ENCODE measurements around the gene RPS27A. TPM values are rescaled to one million over a fixed set of nuclear protein-coding genes. Genes with fewer than 3 reads are reported as not detected.
A peak's percentile ranks its signal among the peaks of the same experiment; 100 is the strongest.
"Not testable (repeated sequence)": the region's sequence is repeated elsewhere in the genome, so short reads cannot be mapped to it uniquely, and the experiment has no call there.

The RPS27A gene
- total RNA-seq, 4 donors from 2014 or later: 1,333 to 2,174 (median 1,743) TPM

DNA sequence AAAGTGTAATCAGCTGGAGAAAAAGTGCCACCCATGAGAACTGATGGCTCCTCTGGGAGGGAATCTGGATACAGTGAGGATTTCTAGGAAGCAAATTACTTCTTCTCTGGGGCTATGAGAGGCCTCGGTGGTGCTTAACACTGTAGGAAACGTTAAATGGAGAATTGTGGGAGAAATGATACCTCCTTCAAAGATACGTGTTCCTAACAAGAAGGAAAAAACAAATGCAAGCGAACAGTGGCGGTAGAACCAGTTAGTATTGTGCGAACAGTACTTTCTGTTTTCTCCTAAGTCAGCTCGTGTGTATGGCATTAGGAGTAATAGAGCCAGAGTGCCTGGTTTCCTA lies 37.1 kb downstream of the RPS27A start:
- DNase-seq (ENCODE audit: low spot score): no peak

DNA sequence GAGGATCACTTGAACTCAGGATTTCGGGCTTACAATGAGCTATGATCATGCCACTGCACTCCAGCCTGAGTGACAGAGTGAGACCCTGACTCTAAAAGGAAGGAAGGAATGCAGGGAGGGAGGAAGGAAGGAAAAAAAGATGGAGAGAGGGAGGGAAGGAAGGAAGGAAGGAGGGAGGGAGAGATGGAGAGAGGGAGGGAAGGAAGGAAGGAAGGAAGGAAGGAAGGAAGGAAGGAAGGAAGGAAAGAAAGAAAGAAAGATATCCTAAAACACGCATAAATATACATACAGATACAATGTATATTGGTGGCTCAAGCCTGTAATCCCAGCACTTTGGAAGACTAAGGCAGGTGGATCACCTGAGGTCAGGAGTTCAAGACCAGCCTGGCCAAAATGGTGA lies 41.9 kb downstream of the RPS27A start:
- not testable (repeated sequence) for ATAC-seq (ENCODE audit: low FRiP score)

More for the DNA sequence above, 37.1 kb downstream of the RPS27A start:
- no peak for ATAC-seq (ENCODE audit: low FRiP score)
- TF ChIP-seq, protein P1, sequence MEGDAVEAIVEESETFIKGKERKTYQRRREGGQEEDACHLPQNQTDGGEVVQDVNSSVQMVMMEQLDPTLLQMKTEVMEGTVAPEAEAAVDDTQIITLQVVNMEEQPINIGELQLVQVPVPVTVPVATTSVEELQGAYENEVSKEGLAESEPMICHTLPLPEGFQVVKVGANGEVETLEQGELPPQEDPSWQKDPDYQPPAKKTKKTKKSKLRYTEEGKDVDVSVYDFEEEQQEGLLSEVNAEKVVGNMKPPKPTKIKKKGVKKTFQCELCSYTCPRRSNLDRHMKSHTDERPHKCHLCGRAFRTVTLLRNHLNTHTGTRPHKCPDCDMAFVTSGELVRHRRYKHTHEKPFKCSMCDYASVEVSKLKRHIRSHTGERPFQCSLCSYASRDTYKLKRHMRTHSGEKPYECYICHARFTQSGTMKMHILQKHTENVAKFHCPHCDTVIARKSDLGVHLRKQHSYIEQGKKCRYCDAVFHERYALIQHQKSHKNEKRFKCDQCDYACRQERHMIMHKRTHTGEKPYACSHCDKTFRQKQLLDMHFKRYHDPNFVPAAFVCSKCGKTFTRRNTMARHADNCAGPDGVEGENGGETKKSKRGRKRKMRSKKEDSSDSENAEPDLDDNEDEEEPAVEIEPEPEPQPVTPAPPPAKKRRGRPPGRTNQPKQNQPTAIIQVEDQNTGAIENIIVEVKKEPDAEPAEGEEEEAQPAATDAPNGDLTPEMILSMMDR (IDR thresholded peaks at IDR 0.05): no peak

DNA sequence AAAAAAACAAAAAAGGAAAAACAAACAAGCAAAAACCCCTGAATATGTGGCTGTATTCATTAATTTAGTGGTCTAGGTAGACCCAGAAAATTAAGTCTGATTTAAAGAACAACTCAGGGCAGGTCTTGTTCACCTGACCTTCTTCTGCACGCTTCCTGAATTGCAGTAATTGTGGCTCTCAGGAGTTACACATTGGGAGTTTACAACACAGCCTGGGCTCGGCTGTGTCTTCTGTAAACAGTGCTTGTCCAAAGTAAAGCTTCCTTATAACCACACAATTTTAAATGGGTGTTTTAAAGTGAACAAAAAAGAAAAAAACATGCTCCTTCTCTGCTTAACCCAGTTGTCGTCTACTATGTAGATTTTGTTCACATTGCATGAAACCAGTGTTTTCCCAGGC lies 44.8 kb downstream of the RPS27A start:
- DNase-seq (ENCODE audit: low spot score): no peak
- TF ChIP-seq, protein P1 (IDR thresholded peaks at IDR 0.05): no peak

More for the DNA sequence above, 41.9 kb downstream of the RPS27A start:
- not testable (repeated sequence) for DNase-seq (ENCODE audit: low spot score)

DNA sequence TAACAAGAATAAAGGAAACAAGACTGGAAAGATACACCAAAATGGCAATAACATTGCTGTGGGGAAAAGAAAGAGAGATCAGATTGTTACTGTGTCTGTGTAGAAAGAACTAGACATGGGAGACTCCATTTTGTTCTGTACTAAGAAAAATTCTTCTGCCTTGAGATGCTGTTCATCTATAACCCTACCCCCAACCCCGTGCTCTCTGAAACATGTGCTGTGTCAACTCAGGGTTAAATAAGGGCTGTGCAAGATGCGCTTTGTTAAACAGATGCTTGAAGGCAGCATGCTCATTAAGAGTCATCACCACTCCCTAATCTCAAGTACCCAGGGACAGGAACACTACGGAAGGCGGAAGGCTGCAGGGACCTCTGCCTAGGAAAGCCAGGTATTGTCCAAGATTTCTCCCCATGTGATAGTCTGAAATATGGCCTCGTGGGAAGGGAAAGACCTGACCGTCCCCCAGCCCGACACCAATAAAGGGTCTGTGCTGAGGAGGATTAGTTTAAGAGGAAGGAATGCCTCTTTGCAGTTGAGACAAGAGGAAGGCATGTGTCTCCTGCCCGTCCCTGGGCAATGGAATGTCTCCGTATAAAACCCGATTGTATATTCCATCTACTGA lies 46.8 kb downstream of the RPS27A start:
- not testable (repeated sequence) for ATAC-seq (ENCODE audit: low FRiP score); DNase-seq (ENCODE audit: low spot score)

More for the DNA sequence above, 44.8 kb downstream of the RPS27A start:
- ATAC-seq (ENCODE audit: low FRiP score): no peak

DNA sequence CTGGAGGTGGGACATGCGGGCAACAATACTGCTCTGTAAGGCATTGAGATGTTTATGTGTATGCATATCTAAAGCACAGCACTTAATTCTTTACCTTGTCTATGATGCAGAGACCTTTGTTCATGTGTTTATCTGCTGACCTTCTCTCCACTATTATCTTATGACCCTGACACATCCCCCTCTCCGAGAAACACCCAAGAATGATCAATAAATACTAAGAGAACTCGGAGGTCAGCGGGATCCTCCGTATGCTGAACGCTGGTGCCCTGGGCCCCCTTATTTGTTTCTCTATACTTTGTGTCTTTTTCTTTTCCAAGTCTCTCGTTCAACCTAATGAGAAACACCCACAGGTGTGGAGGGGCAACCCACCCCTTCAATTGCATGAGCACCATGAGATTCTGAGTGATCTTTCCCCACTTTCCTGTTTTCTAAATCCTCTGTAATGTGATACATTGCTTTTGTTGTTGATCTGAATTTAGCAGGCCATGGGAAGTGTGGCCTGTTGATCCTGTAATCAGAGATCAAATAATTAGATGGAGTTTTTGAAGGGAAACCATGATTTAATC lies 47.5 kb downstream of the RPS27A start:
- not testable (repeated sequence) for ATAC-seq (ENCODE audit: low FRiP score); DNase-seq (ENCODE audit: low spot score)

DNA sequence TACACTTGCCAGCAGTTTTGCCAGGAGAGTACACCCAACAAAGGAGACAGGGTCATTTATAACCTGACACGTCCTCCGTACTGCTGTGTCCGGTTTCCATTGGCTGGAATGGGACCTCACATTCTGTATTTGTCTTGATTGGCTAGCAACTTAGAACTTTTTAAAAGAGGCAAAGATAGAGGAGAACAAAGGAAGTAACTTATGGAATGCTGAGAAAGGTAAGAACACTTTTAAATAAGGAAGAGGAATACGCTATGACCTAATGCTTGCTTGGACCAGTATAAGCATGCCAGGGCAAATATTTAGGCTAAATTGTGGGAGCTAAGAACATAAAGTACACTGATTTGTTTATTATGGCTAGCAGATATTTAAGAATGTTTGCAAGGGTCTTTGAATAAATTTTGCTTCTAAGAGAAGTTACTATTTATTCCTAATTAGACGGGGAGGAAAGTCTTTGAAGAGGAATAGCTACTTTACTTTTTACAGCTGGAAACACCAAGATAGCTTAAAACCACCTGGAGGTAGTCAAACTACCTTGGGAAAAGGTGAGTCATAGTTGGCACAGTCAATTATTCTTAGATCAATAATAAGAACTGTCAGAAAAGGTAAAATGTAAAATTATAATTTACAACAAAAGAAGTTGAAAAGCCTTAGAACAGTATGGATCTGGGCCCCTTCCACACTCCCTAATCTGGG lies 48.5 kb downstream of the RPS27A start:
- not testable (repeated sequence) for DNase-seq (ENCODE audit: low spot score); ATAC-seq (ENCODE audit: low FRiP score)

DNA sequence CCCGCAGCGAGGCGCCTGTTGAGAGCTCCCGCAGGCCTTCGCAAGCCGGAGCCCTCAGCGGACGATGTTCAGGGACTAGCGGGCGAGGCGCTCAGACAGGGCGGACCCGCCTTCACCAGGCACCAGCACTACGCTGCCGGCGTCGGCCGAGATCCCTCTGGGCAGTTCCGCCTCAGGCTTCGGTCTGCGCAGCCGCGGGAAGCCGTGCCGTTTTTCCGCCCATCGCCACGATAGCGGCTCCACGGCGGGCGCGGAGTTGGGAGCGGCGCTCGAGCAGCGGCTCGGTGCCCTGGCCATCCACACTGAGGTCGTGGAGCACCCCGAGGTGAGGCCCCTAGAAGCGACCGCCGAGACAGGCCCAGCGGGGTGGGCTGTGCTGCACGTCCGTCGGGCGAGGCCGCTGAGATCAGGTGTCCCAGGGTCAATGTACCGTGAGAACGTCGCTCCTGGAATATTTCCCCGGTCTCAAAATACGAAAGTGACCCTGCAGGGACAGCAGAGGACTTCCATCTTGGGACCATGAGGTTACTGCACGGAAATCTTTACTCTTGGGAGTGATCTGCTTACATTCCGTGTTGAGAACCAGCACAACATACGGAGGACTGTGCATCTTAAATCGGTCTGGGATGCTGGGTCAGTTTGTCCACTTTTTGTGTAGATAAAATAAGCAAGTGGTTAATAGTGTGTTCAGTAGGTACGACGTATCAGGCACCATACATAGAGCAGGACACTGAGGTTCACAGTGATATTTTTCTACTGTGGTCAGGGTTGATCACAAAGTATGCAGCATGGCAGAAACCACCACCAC lies 49.8 kb downstream of the RPS27A start:
- DNase-seq (ENCODE audit: low spot score): peak; percentile 33
- ATAC-seq (ENCODE audit: low FRiP score): peak; percentile 99
- TF ChIP-seq, protein P1 (IDR thresholded peaks at IDR 0.05): no peak

DNA sequence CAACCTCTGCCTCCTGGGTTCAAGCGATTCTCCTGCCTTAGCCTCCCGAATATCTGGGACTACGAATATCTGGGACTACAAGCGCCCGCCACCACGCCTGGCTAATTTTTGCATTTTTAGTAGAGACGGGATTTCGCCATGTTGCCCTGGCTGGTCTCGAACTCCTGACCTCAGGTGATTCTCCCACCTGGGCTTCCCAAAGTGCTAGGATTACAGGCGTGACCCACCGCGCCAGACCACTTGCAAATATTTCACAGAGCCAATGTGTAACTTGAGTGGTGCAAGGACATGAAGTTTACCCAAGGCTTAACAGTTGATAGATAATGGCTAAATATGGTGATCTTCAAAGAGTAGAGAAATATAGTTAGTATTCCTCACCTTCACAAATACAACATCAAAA lies 50.6 kb downstream of the RPS27A start:
- no peak for DNase-seq (ENCODE audit: low spot score)
- no peak for ATAC-seq (ENCODE audit: low FRiP score)
- TF ChIP-seq, protein P1 (IDR thresholded peaks at IDR 0.05): no peak

Other genes with a start within 250 kb of the RPS27A start
- gene RTN4, start 182.2 kb upstream of the RPS27A start, total RNA-seq: 100 to 1,000 TPM; 308 to 566 (median 400) TPM
- 1 to 10 TPM; 5.6 to 7.7 (median 6.0) TPM for gene CLHC1, start 395 bp upstream of the RPS27A start, total RNA-seq
- gene MTIF2, start 36.5 kb downstream of the RPS27A start, total RNA-seq: 10 to 100 TPM; 21.5 to 25.3 (median 22.9) TPM
- 100 to 1,000 TPM in 1 of 4 donors, 10 to 100 TPM in 3; 38.0 to 141 (median 64.3) TPM for gene CCDC88A, start 187.2 kb downstream of the RPS27A start, total RNA-seq